ENCODE data around the gene IKZF3.

IKZF3 gene

DNA sequence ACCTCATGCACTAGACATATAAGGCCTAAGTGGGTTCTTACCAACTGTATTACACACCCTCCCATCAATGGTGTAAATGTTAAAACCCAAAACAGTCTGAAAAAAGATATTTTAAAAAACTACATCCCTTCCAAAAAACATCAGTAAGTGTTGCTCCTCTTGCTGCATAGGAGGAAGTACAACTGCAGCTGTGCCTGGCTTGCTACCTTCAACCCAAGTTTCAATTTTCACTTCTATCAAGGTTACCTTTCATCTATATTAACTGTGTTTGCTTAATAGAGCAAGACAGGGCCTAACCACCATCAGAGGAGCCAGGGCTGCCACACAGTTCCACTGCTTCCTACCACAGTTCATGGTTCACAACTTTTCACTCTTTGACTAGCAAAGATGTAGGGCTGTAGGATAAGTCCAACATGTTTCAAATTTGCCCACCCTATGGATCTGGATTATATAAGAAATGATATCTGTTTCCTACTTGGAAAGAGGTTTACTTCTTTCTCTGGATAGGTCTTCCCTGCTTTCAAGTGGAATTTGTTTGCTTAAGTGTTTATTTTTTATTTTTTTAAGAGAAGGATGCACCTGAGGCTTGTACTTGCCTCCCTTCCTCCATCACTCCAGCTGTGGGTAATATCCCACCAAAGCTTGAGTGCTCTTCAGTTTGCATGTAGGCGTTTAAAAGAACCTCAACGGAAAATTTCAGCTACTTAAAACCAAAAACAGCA, 69.7 kb downstream of the IKZF3 start:
- no peak overlapping the region for H3K4ac ChIP-seq (ENCODE audit: low read length)
- no peak overlapping the region for H3K27ac ChIP-seq (replicated peaks; ENCODE audit: low read length)
- H2AFZ ChIP-seq (ENCODE audit: low read length): no peak overlapping the region
- H3K27me3 ChIP-seq (ENCODE audit: control insufficient read depth in 3 of 3, insufficient read depth in 3 of 3, low read depth in 1 of 3, low read length in 3 of 3): peaks cover 0 to 55% (median 0%) of the 10 kb centered on the region in 3 experiments
- no peak overlapping the region for H3K14ac ChIP-seq (ENCODE audit: low read length)
- H4K91ac ChIP-seq (ENCODE audit: low read depth, low read length, poor library complexity): no peak overlapping the region
- H2AK5ac ChIP-seq (ENCODE audit: low read depth, low read length): no peak overlapping the region
- H3K4me3 ChIP-seq (ENCODE audit: low read length in 2 of 2): no peak overlapping the region
- no CpG with 5 or more reads among the region's 2 CpGs for WGBS, 2 donors (ENCODE audit: extremely low coverage in 2 of 2, insufficient read length in 2 of 2, insufficient replicate concordance in 1 of 2)
- no peak overlapping the region for H2BK120ac ChIP-seq (ENCODE audit: low read depth, low read length)
- H3K23ac ChIP-seq (ENCODE audit: low read depth, low read length, poor library complexity): no peak overlapping the region
- peaks cover 0 to 6% of the 10 kb centered on the region in 2 donors for H3K4me1 ChIP-seq (ENCODE audit: control insufficient read depth in 2 of 2, insufficient read depth in 1 of 2, low read depth in 1 of 2, low read length in 2 of 2)
- H4K8ac ChIP-seq (ENCODE audit: low read depth, low read length): no peak overlapping the region
- no peak overlapping the region for H3K4me2 ChIP-seq (ENCODE audit: insufficient read depth, low read length, poor library complexity, severe bottlenecking)
- H2BK12ac ChIP-seq (ENCODE audit: low read length): no peak overlapping the region
- no peaks in the 10 kb centered on the region for H3K9me3 ChIP-seq (replicated peaks in 1 of 2; ENCODE audit: control insufficient read depth in 2 of 2, insufficient read depth in 1 of 2, low read depth in 1 of 2, low read length in 2 of 2)
- DNase-seq (ENCODE audit: low spot score): no peak
- no peak overlapping the region for H3K9ac ChIP-seq (ENCODE audit: low read depth, low read length, poor library complexity)
- no peak overlapping the region for H2BK5ac ChIP-seq (ENCODE audit: low read length)
- H3K79me1 ChIP-seq (ENCODE audit: low read depth, low read length): no peaks in the 10 kb centered on the region
- no peak overlapping the region for H2BK15ac ChIP-seq (ENCODE audit: low read length)
- no peaks in the 10 kb centered on the region for H3K36me3 ChIP-seq (replicated peaks in 1 of 2; ENCODE audit: control insufficient read depth in 2 of 2, insufficient read depth in 2 of 2, low read length in 2 of 2)
- no peak overlapping the region for H3K18ac ChIP-seq (ENCODE audit: low read length)

DNA sequence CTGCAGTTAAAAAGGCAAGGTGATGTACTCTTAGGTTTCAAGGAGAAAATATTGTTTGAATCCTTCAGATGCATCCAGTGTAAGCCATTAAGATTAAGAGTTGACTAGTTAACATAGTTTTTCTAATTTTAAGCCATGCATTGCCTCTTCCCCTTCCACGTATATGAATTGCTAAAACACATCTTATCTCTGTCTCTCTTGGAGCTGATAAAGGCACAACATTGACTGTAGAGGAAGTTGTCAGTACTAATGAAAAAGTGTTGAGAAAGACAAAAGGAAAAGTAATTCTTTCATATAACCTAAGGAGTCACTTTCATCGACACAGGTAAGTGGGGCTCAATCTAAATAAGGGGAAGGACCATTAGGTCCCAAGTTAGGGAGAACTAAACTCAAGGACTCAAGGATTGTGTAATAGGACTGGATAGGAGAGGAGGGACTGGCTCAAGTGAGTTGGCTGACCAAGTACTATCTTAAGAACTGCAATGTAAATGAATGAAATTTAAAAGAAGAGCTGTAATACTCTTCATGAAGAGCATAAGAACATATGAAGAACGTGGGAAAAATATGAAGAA, 70.7 kb downstream of the IKZF3 start:
- H4K8ac ChIP-seq (ENCODE audit: low read depth, low read length): no peak overlapping the region
- H3K79me1 ChIP-seq (ENCODE audit: low read depth, low read length): no peaks in the 10 kb centered on the region
- no peak overlapping the region for H4K91ac ChIP-seq (ENCODE audit: low read depth, low read length, poor library complexity)
- H3K4me1 ChIP-seq (ENCODE audit: control insufficient read depth in 2 of 2, insufficient read depth in 1 of 2, low read depth in 1 of 2, low read length in 2 of 2): peaks cover 0 to 6% of the 10 kb centered on the region in 2 donors
- H3K9ac ChIP-seq (ENCODE audit: low read depth, low read length, poor library complexity): no peak overlapping the region
- H3K23ac ChIP-seq (ENCODE audit: low read depth, low read length, poor library complexity): no peak overlapping the region
- H3K4ac ChIP-seq (ENCODE audit: low read length): no peak overlapping the region
- H2BK12ac ChIP-seq (ENCODE audit: low read length): no peak overlapping the region
- WGBS, 2 donors (ENCODE audit: extremely low coverage in 2 of 2, insufficient read length in 2 of 2, insufficient replicate concordance in 1 of 2): no CpG with 5 or more reads among the region's 3 CpGs
- H3K9me3 ChIP-seq (replicated peaks in 1 of 2; ENCODE audit: control insufficient read depth in 2 of 2, insufficient read depth in 1 of 2, low read depth in 1 of 2, low read length in 2 of 2): no peaks in the 10 kb centered on the region
- H2AFZ ChIP-seq (ENCODE audit: low read length): no peak overlapping the region
- H2BK15ac ChIP-seq (ENCODE audit: low read length): no peak overlapping the region
- H3K27me3 ChIP-seq (ENCODE audit: control insufficient read depth in 3 of 3, insufficient read depth in 3 of 3, low read depth in 1 of 3, low read length in 3 of 3): peaks cover 0 to 55% (median 0%) of the 10 kb centered on the region in 3 experiments
- H2BK5ac ChIP-seq (ENCODE audit: low read length): no peak overlapping the region
- H3K27ac ChIP-seq (replicated peaks; ENCODE audit: low read length): no peak overlapping the region
- no peak overlapping the region for H2AK5ac ChIP-seq (ENCODE audit: low read depth, low read length)
- H3K14ac ChIP-seq (ENCODE audit: low read length): no peak overlapping the region
- no peak for DNase-seq (ENCODE audit: low spot score)
- H3K4me3 ChIP-seq (ENCODE audit: low read length in 2 of 2): no peak overlapping the region
- no peak overlapping the region for H2BK120ac ChIP-seq (ENCODE audit: low read depth, low read length)
- no peaks in the 10 kb centered on the region for H3K36me3 ChIP-seq (replicated peaks in 1 of 2; ENCODE audit: control insufficient read depth in 2 of 2, insufficient read depth in 2 of 2, low read length in 2 of 2)
- no peak overlapping the region for H3K4me2 ChIP-seq (ENCODE audit: insufficient read depth, low read length, poor library complexity, severe bottlenecking)
- H3K18ac ChIP-seq (ENCODE audit: low read length): no peak overlapping the region

DNA sequence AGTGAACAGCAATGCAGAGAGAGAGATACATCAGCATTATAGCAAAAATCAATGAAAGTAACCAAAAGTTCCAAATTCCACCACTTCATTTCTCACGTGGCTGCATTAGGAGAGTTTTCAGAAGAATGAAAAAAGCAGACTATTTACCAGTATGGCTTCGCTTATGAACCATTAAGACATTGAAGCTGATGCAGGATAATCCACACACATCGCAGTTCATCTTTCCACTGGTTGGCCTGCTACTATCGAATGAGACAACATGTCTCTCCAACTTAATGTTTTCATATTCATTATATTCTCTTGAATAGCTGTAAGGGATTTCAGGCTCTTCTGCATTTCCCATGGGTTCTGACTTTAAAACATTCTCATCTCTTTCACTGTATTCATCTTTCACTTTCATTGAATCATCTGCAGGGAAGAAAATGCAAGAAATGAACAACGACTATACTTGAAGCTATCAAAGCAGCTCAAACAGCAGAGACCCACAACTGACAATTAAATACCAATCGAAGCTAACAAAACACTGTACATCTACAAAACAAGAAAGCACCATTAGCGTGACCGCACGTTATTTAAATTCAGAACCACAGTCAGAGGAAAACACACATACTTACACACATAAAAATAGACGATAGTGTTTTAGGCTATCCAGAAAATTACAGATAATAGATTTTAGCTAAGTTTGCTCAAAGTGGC, 71.4 kb downstream of the IKZF3 start:
- Histone ChIP-seq H2AK5ac (ENCODE audit: low read depth, low read length) (no peak overlapping the region), H4K91ac (ENCODE audit: low read depth, low read length, poor library complexity) (no peak overlapping the region), H3K4me3 (ENCODE audit: low read length in 2 of 2) (no peak overlapping the region), H3K4me2 (ENCODE audit: insufficient read depth, low read length, poor library complexity, severe bottlenecking) (no peak overlapping the region), H3K4ac (ENCODE audit: low read length) (no peak overlapping the region), H2BK12ac (ENCODE audit: low read length) (no peak overlapping the region), H3K79me1 (ENCODE audit: low read depth, low read length) (no peaks in the 10 kb centered on the region), H3K4me1 (ENCODE audit: control insufficient read depth in 2 of 2, insufficient read depth in 1 of 2, low read depth in 1 of 2, low read length in 2 of 2) (peaks cover 0 to 6% of the 10 kb centered on the region in 2 donors), H3K23ac (ENCODE audit: low read depth, low read length, poor library complexity) (no peak overlapping the region), H3K9me3 (replicated peaks in 1 of 2; ENCODE audit: control insufficient read depth in 2 of 2, insufficient read depth in 1 of 2, low read depth in 1 of 2, low read length in 2 of 2) (no peaks in the 10 kb centered on the region), H3K36me3 (replicated peaks in 1 of 2; ENCODE audit: control insufficient read depth in 2 of 2, insufficient read depth in 2 of 2, low read length in 2 of 2) (no peaks in the 10 kb centered on the region), H3K27ac (replicated peaks; ENCODE audit: low read length) (no peak overlapping the region), H3K14ac (ENCODE audit: low read length) (no peak overlapping the region), H2BK5ac (ENCODE audit: low read length) (no peak overlapping the region), H2BK120ac (ENCODE audit: low read depth, low read length) (no peak overlapping the region), H3K18ac (ENCODE audit: low read length) (no peak overlapping the region), H3K9ac (ENCODE audit: low read depth, low read length, poor library complexity) (no peak overlapping the region), H4K8ac (ENCODE audit: low read depth, low read length) (no peak overlapping the region), H2BK15ac (ENCODE audit: low read length) (no peak overlapping the region), H3K27me3 (ENCODE audit: control insufficient read depth in 3 of 3, insufficient read depth in 3 of 3, low read depth in 1 of 3, low read length in 3 of 3) (peaks cover 0 to 57% (median 0%) of the 10 kb centered on the region in 3 experiments), H2AFZ (ENCODE audit: low read length) (no peak overlapping the region)
- no CpG with 5 or more reads among the region's 10 CpGs for WGBS, 2 donors (ENCODE audit: extremely low coverage in 2 of 2, insufficient read length in 2 of 2, insufficient replicate concordance in 1 of 2)
- no peak for DNase-seq (ENCODE audit: low spot score)
